Astrocyte (in vitro differentiated cells and primary cell): ENCODE results near the gene PRKD1.

Experiments
- CTCF ChIP-seq: IDR thresholded peaks from 2 replicates; pipeline ENCODE4 v1.5.1; 2011; ENCODE audit warnings: low read depth, mild to moderate bottlenecking, inconsistent platforms, low read length, moderate library complexity; ENCODE audit not compliant: insufficient read depth
- EZH2 ChIP-seq: IDR thresholded peaks from 2 replicates; pipeline ENCODE4 v1.6.1; 2012; ENCODE audit warnings: mild to moderate bottlenecking, low read length, inconsistent platforms; ENCODE audit not compliant: insufficient read depth

DNA sequence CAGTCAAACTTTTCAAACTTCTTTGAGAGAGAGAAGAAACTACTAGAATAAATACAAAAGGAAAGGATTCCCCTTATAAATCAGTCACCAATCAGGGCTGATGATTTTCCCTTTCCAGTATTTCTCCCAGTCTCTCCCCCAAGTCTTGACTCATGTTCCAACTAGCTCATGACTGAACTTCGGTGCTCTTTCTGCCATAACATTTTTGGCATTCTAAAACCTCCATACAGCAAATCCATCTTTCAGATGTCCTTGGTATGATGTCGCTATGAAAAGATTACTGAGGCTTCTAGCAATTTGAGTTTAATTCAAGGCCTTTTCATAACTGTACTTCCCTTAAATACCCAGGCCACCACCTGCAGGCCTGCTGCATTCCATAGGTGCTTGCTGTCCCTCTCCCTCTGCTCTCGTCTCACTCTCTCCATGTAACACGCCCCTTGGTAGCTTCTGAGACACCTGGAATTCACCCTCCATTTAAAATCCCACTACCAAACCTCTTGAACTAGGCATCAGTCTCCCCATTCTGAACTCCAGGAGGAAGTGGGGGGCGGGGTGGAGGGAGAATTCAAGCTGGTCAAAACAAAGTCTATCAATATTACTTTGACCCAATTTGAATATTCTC lies 2.4 kb downstream of the PRKD1 start:
- no peak for TF ChIP-seq CTCF
- TF ChIP-seq EZH2 = no peak
